ENCODE results near the gene IMPG2.

IMPG2 gene

GRCh38 chr3:101240719-101241399 is 79.5 kb downstream of the IMPG2 start:
- DNase-seq (ENCODE audit: low read depth), result no peak

GRCh38 chr3:101235048-101235447 is 85.3 kb downstream of the IMPG2 start:
- DNase-seq (ENCODE audit: low read depth), result no peak

GRCh38 chr3:101230618-101231017 is 89.8 kb downstream of the IMPG2 start:
- no peak for DNase-seq (ENCODE audit: low read depth)

GRCh38 chr3:101229681-101230080 is 90.7 kb downstream of the IMPG2 start:
- DNase-seq (ENCODE audit: low read depth), result no peak

- DNase-seq (ENCODE audit: low read depth), result no peak
Observed at GRCh38 chr3:101228441-101228840, 91.9 kb downstream of the IMPG2 start.

- no peak for DNase-seq (ENCODE audit: low read depth)
Observed at GRCh38 chr3:101224739-101225138, 95.6 kb downstream of the IMPG2 start.

- DNase-seq (ENCODE audit: low read depth), result no peak
Observed at GRCh38 chr3:101223016-101223415, 97.4 kb downstream of the IMPG2 start.

GRCh38 chr3:101219842-101220560 is 100.4 kb downstream of the IMPG2 start:
- DNase-seq (ENCODE audit: low read depth), result no peak

- no peak for DNase-seq (ENCODE audit: low read depth)
Observed at GRCh38 chr3:101217472-101218245, 102.7 kb downstream of the IMPG2 start.

GRCh38 chr3:101216710-101217465 is 103.5 kb downstream of the IMPG2 start:
- peak; percentile 24 for DNase-seq (ENCODE audit: low read depth)

- no peak for DNase-seq (ENCODE audit: low read depth)
Observed at GRCh38 chr3:101212730-101213129, 107.6 kb downstream of the IMPG2 start.

- no peak for DNase-seq (ENCODE audit: low read depth)
Observed at GRCh38 chr3:101204246-101204645, 116.1 kb downstream of the IMPG2 start.

- no peak for DNase-seq (ENCODE audit: low read depth)
Observed at GRCh38 chr3:101203411-101203810, 117.0 kb downstream of the IMPG2 start.

- no peak for DNase-seq (ENCODE audit: low read depth)
Observed at GRCh38 chr3:101202640-101203039, 117.7 kb downstream of the IMPG2 start.

GRCh38 chr3:101200461-101200860 is 119.9 kb downstream of the IMPG2 start:
- DNase-seq (ENCODE audit: low read depth), result no peak

- DNase-seq (ENCODE audit: low read depth), result peak; percentile 57
Observed at GRCh38 chr3:101195951-101196713, 124.2 kb downstream of the IMPG2 start.

- DNase-seq (ENCODE audit: low read depth), result no peak
Observed at GRCh38 chr3:101194392-101194791, 126.0 kb downstream of the IMPG2 start.

- no peak for DNase-seq (ENCODE audit: low read depth)
Observed at GRCh38 chr3:101193957-101194356, 126.4 kb downstream of the IMPG2 start.

GRCh38 chr3:101189796-101190195 is 130.6 kb downstream of the IMPG2 start:
- no peak for DNase-seq (ENCODE audit: low read depth)

- no peak for DNase-seq (ENCODE audit: low read depth)
Observed at GRCh38 chr3:101189176-101189575, 131.2 kb downstream of the IMPG2 start.

GRCh38 chr3:101185341-101185740 is 135.0 kb downstream of the IMPG2 start:
- no peak for DNase-seq (ENCODE audit: low read depth)
